GM21717 (cell line): ENCODE data around the gene UBE2G2.
"Not testable (repeated sequence)": the region's sequence is repeated elsewhere in the genome, so short reads cannot be mapped to it uniquely, and the experiment has no call there.

Experiments used
- ATAC-seq: cut with Tn5 transposase; IDR thresholded peaks from one replicate; pipeline ENCODE4 v1.9.1; 2021; ENCODE audit warnings: mild to moderate bottlenecking, moderate library complexity; ENCODE audit not compliant: unreplicated experiment

UBE2G2 gene

GRCh38 chr21:44836666-44837471, 35.2 kb upstream of the UBE2G2 start:
- no peak for ATAC-seq

- no peak for ATAC-seq
Measured at GRCh38 chr21:44836349-44836665, 34.7 kb upstream of the UBE2G2 start.

GRCh38 chr21:44835647-44835973, 34.0 kb upstream of the UBE2G2 start:
- ATAC-seq = no peak

GRCh38 chr21:44834951-44835646, 33.5 kb upstream of the UBE2G2 start:
- no peak for ATAC-seq

GRCh38 chr21:44834231-44834950, 32.8 kb upstream of the UBE2G2 start:
- ATAC-seq = no peak

GRCh38 chr21:44833663-44834062, 32.0 kb upstream of the UBE2G2 start:
- no peak for ATAC-seq

- not testable (repeated sequence) for ATAC-seq
Measured at GRCh38 chr21:44832516-44833255, 31.1 kb upstream of the UBE2G2 start.

GRCh38 chr21:44831227-44831860, 29.7 kb upstream of the UBE2G2 start:
- ATAC-seq = no peak

GRCh38 chr21:44829507-44830092, 28.0 kb upstream of the UBE2G2 start:
- ATAC-seq = no peak

GRCh38 chr21:44828362-44829056, 26.9 kb upstream of the UBE2G2 start:
- no peak for ATAC-seq

GRCh38 chr21:44823179-44823660, 21.6 kb upstream of the UBE2G2 start:
- no peak for ATAC-seq

GRCh38 chr21:44822484-44823178, 21.0 kb upstream of the UBE2G2 start:
- ATAC-seq = no peak

GRCh38 chr21:44820851-44821250, 19.2 kb upstream of the UBE2G2 start:
- ATAC-seq = no peak

- no peak for ATAC-seq
Measured at GRCh38 chr21:44819283-44820243, 17.9 kb upstream of the UBE2G2 start.

- no peak for ATAC-seq
Measured at GRCh38 chr21:44818640-44819011, 17.0 kb upstream of the UBE2G2 start.

- peak; percentile 49 for ATAC-seq
Measured at GRCh38 chr21:44817914-44818639, 16.5 kb upstream of the UBE2G2 start, which contains the start of gene SUMO3. SUMO3 (minus strand) TSS chr21:44818062; CDS start chr21:44817968, 94 bp downstream.

- peak; percentile 45 for ATAC-seq
Measured at GRCh38 chr21:44817506-44817880, 15.9 kb upstream of the UBE2G2 start.
